Peyer's patch (tissue), 4 donors: ENCODE results near the gene PRELID3B.

Source experiments
- POLR2A ChIP-seq, 2 donors: fragments of 450-650 bp; IDR thresholded peaks; one replicate each; pipeline ENCODE4 v1.5.1; 2017; ENCODE audit warnings: antibody characterized with exemption in 2 of 2, mild to moderate bottlenecking in 2 of 2, moderate library complexity in 2 of 2
- TF ChIP-seq, protein P1 (sequence below), 6 experiments: fragments of 450-650 bp in 4 of 6; fragments of 200-600 bp in 2 of 6; sonication (generic) in 1 of 6; IDR thresholded peaks; one replicate each; pipeline ENCODE4 v1.5.1; 2017 to 2019; ENCODE audit warnings: antibody characterized with exemption in 6 of 6, mild to moderate bottlenecking in 3 of 6, moderate library complexity in 1 of 6

- no peak for TF ChIP-seq POLR2A (IDR thresholded peaks at IDR 0.05)
- TF ChIP-seq, protein P1, sequence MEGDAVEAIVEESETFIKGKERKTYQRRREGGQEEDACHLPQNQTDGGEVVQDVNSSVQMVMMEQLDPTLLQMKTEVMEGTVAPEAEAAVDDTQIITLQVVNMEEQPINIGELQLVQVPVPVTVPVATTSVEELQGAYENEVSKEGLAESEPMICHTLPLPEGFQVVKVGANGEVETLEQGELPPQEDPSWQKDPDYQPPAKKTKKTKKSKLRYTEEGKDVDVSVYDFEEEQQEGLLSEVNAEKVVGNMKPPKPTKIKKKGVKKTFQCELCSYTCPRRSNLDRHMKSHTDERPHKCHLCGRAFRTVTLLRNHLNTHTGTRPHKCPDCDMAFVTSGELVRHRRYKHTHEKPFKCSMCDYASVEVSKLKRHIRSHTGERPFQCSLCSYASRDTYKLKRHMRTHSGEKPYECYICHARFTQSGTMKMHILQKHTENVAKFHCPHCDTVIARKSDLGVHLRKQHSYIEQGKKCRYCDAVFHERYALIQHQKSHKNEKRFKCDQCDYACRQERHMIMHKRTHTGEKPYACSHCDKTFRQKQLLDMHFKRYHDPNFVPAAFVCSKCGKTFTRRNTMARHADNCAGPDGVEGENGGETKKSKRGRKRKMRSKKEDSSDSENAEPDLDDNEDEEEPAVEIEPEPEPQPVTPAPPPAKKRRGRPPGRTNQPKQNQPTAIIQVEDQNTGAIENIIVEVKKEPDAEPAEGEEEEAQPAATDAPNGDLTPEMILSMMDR (IDR thresholded peaks at IDR 0.05): no peak
Measured at GRCh38 chr20:59084041-59084850, 41.7 kb upstream of the PRELID3B start.
